Tibial nerve (tissue), 3 donors: Measurements from ENCODE around the gene MYO3B.

Source experiments
- CTCF ChIP-seq, 5 experiments: fragments of 200-600 bp in 3 of 5; fragments of 450-650 bp in 2 of 5; sonication (generic) in 3 of 5; IDR thresholded peaks; one replicate each; pipeline ENCODE4 v1.5.1; 2016 to 2019; ENCODE audit warnings: antibody characterized with exemption in 5 of 5, mild to moderate bottlenecking in 3 of 5, moderate library complexity in 2 of 5
- POLR2A ChIP-seq, 2 donors: fragments of 450-650 bp; IDR thresholded peaks; one replicate each; pipeline ENCODE4 v1.6.1; 2017; ENCODE audit warnings: antibody characterized with exemption in 2 of 2, mild to moderate bottlenecking in 2 of 2, moderate library complexity in 2 of 2

- TF ChIP-seq POLR2A (IDR thresholded peaks at IDR 0.05): no peak
- TF ChIP-seq CTCF (IDR thresholded peaks at IDR 0.05): peak; percentile 44 to 61 (median 48)
Measured at GRCh38 chr2:170361090-170361936, 183.4 kb downstream of the MYO3B start.
